HG03439 (cell line): ENCODE measurements around the gene TTC39C.
A peak's percentile ranks its signal among the peaks of the same experiment; 100 is the strongest.

Experiments used
- ATAC-seq: cut with Tn5 transposase; IDR thresholded peaks from one replicate; pipeline ENCODE4 v1.9.1; 2021; ENCODE audit warnings: mild to moderate bottlenecking, moderate library complexity; ENCODE audit not compliant: unreplicated experiment

The TTC39C gene

GRCh38 chr18:23990474-23991410 lies 23.8 kb upstream of the TTC39C start:
- no peak for ATAC-seq

DNA sequence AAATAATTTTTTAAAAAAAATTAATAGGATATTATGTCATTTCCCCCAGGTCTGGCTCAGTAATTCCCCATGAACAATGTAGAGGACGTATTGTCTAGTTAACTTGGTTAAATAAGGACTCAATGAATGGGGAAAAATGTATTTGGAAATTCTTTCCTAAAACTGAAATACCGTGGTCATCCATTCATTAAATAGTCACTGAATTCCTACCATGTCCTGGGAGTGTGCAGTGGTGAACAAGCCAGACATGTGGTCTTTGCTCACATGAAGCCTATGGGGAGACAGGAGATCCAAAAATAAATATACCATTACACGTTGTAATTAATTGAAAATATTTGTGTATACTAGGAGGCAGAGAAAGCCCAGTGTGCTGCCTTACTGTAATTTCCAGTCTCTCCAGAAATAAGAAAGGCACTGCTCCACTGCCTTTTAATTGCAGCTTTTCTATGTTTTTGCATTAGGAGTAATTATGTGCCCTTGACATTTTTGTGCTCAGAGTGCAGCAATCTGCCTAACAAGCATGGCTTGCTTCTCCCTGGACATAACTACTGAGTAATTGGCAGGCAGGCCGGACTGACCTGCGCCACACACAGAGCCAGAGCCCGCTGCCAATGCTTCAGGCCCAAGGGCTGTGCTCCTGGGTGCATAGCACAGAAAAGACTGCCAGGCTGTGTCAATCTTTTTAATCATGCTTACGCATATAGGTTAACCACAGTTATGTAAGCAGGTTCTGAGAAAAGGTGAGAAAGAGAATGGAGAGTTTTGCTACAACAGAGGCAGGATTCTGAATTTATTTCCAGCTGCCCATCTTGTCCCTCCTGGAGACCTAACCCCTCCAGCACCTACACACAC lies 22.2 kb upstream of the TTC39C start:
- no peak for ATAC-seq

DNA sequence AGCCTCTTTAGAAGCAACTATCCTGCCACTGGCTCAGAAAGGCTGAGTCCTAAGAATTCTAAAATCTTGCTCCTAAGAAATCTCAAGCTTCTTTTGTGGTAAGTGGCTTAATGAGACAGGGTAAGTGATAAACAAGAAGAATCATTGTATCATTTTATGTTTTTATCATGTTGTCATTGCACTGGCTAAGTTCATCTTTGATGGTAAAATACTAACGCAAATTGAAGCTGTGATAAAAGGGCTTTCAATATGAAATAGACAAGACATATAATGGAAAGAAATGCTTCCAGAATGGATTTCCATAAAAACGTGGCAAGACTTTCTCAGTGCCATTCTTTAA lies 21.6 kb upstream of the TTC39C start:
- no peak for ATAC-seq

- ATAC-seq: no peak
These were observed 20.1 kb upstream of the TTC39C start for GRCh38 chr18:23994361-23994902.

DNA sequence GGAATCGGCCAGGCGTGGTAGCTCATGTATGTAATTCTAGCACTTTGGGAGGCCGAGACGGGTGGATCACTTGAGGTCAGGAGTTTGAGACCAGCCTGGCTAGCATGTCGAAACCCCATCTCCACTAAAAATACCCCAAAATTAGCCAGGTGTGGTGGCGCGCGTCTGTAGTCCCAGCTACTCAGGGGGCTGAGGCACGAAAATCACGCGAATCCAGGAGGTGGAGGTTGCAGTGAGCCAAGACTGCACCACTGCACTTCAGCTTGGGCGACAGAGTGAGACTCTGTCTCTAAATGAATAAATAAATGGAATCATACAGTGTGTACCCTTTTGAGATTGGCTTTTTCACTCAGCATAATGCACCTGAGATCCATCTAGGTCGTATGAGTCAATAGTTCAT lies 19.4 kb upstream of the TTC39C start:
- ATAC-seq: no peak

- ATAC-seq: no peak
These were observed 16.5 kb upstream of the TTC39C start for GRCh38 chr18:23998018-23998417.

DNA sequence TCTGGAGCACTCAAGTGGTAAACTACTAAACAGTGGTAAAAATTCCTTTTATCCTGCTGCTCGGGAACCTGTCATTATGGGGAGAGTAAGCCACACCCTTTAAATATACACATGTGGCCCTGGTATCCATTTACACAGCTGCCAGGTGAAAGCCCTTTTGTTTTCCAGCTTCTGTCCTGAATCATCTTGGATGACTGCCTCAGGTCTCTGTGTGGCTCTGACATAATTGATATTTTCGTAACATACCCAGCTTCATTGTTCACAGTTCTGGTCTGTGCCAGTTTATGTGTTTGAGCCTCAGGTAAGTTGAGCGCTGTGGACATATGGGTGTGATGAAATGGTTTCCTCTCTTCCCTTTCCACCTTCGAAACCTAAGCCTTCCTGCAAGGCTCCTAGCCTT lies 15.7 kb upstream of the TTC39C start:
- ATAC-seq: no peak

GRCh38 chr18:24000613-24001490 lies 13.7 kb upstream of the TTC39C start:
- ATAC-seq: no peak

GRCh38 chr18:24002479-24002878 lies 12.1 kb upstream of the TTC39C start:
- ATAC-seq: no peak

DNA sequence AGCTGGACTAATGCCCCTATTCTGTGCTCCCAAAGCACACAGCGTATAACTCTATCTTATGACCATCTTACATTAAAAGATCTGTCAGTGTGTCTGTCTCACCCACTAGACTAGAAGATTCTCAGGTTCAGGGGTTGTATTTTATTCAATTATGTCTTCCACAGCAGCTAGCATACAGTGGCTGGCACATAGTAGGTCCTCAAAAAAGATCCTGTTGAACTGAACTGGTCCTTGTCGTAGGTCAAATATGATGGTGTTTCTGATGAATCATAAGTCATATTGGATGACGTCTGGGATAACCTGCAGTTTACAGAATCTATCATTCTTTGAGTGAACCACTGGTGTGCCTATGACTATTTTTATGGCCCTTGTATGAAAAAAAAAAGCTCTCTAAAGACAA lies 11.3 kb upstream of the TTC39C start:
- ATAC-seq: no peak

GRCh38 chr18:24003903-24004640 lies 10.5 kb upstream of the TTC39C start:
- ATAC-seq: no peak

GRCh38 chr18:24006712-24007313 lies 7.7 kb upstream of the TTC39C start:
- ATAC-seq: no peak

DNA sequence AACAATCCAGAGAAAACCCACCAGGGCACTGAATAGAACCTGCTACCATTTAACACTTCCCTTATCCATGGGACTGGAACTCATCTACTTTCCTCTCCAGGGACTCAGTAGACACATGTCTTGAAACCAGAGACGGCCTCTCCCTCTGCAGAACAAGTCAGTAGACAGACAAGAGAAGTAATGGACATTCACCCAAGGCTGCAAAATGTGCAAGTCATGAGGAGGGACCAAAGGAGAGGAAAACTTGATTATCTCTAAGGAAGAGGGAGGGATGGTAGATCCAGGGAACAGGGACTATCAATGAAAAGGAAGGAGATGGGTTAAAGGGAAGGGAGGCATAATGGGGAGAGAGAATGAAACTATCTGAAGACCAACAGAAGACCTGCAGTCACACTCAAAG lies 5.3 kb upstream of the TTC39C start:
- no peak for ATAC-seq

GRCh38 chr18:24009651-24010333 lies 4.8 kb upstream of the TTC39C start:
- peak; percentile 51 for ATAC-seq

DNA sequence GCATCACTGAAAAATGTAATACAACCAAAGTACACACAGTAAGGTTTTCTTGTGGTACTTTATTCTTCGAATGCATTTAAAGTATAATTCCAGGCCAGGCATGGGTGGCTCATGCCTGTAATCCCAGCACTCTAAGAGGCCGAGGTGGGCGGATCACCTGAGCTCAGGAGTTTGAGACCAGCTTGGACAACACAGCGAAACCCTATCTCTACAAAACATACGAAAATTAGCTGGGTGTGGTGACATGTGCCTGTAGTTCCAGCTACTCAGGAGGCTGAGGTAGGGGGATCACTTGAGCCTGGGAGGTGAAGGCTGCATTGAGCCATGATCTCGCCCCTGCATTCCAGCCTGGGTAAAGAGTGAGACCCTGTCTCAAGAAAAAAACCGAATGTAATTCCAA lies 3.9 kb upstream of the TTC39C start:
- no peak for ATAC-seq

- no peak for ATAC-seq
These were observed 3.2 kb upstream of the TTC39C start for GRCh38 chr18:24011123-24011917.

DNA sequence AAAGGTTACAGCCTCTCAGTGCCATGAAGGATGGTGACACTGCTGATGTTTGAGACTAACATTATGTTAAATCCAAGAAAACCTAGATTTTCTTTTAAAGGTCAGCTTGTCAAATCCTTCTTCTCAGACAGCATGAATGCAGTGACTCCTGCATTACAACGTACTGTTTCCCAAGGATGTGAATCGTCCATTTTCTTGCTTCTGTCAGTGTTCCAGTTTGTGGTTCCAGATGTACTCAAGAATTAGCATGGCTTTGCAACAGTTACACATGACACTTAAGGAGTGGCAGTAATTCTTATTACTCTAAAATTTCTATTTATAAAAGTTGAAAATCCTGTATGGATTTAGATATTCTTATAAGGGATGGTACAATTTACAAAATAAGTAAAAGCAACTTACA lies 1.5 kb upstream of the TTC39C start:
- no peak for ATAC-seq

DNA sequence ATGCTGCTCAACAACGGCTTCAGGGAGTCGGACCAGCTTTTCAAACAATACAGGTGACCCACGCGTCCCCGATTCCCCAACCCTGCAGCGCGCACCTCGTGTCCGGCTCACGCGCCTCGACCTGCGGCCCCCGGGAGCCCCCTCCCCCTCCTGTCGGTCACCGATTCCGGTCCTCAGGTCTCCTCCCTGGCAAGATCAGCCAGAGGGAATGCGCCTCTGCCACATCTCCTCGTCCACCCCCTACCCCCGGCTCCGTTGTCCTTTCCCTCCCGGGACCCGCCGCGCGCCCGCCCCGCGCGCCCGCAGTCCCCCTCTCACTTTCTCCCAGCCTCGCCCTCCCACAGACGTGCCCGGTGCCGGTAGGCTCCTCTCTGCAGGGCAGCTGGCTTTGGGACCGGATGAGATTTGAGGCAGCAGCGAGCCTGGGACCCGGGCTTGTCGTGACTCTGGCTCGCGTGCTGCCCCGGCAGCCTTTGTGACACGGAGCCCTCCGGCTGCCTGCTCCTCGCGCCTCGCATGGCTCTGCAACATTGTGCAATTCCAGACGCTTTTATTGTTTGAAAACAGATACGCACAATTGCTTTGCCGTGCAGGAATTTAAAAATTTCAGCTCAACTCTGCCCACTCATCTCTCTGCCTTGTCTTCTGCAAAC lies 558 bp downstream of the TTC39C start:
- ATAC-seq: peak; percentile 15
